HepG2 (cell line): ENCODE data around the gene METTL27. TPM values are rescaled to one million over a fixed set of nuclear protein-coding genes. Genes with fewer than 3 reads are reported as not detected.

Source experiments
- ATRX ChIP-seq: sonication (generic); formaldehyde crosslinking; IDR thresholded peaks from 2 replicates; pipeline ENCODE4 v1.4.0; 2020; ENCODE audit warnings: missing genetic modification reagents, borderline replicate concordance
- CAMTA2 ChIP-seq: sonication (generic); formaldehyde crosslinking; IDR thresholded peaks from 2 replicates; pipeline ENCODE4 v1.4.0; 2020; ENCODE audit warnings: mild to moderate bottlenecking, missing genetic modification reagents, borderline replicate concordance
- MAFG ChIP-seq: sonication (generic); formaldehyde crosslinking; IDR thresholded peaks from 2 replicates; pipeline ENCODE4 v1.5.1; 2020; ENCODE audit warnings: mild to moderate bottlenecking, missing genetic modification reagents
- NAIF1 ChIP-seq: sonication (generic); formaldehyde crosslinking; IDR thresholded peaks from 2 replicates; pipeline ENCODE4 v1.5.0; 2020; ENCODE audit warnings: mild to moderate bottlenecking, missing genetic modification reagents, borderline replicate concordance
- PAWR ChIP-seq: sonication (generic); formaldehyde crosslinking; IDR thresholded peaks from 2 replicates; pipeline ENCODE4 v1.4.0; 2020; ENCODE audit warnings: missing genetic modification reagents, mild to moderate bottlenecking, borderline replicate concordance
- PHF21A ChIP-seq: sonication (generic); formaldehyde crosslinking; IDR thresholded peaks from 2 replicates; pipeline ENCODE4 v1.5.0; 2020; ENCODE audit warnings: mild to moderate bottlenecking, missing genetic modification reagents
- POGZ ChIP-seq: sonication (generic); formaldehyde crosslinking; IDR thresholded peaks from 2 replicates; pipeline ENCODE4 v1.4.0; 2020; ENCODE audit warnings: mild to moderate bottlenecking, missing genetic modification reagents
- SAFB2 ChIP-seq: sonication (generic); formaldehyde crosslinking; IDR thresholded peaks from 2 replicates; pipeline ENCODE4 v1.5.1; 2020; ENCODE audit warnings: missing genetic modification reagents, low read depth, mild to moderate bottlenecking, borderline replicate concordance
- ZBTB7B ChIP-seq: sonication (generic); formaldehyde crosslinking; IDR thresholded peaks from 2 replicates; pipeline ENCODE4 v1.4.0; 2020; ENCODE audit warnings: missing genetic modification reagents
- ZC3H13 ChIP-seq: sonication (generic); formaldehyde crosslinking; IDR thresholded peaks from 2 replicates; pipeline ENCODE4 v1.8.1; 2023; ENCODE audit warnings: mild to moderate bottlenecking, missing genetic modification reagents, moderate library complexity
- ZFP36 ChIP-seq: fragments of 150-350 bp; IDR thresholded peaks from 2 replicates; pipeline ENCODE4 v1.6.1; 2018; ENCODE audit warnings: borderline replicate concordance, low read length, low read depth; ENCODE audit not compliant: partially characterized antibody
- ZNF564 ChIP-seq: sonication (generic); formaldehyde crosslinking; IDR thresholded peaks from 2 replicates; pipeline ENCODE4 v1.8.1; 2023; ENCODE audit warnings: mild to moderate bottlenecking, missing genetic modification reagents
- ZNF615 ChIP-seq: sonication (generic); formaldehyde crosslinking; IDR thresholded peaks from 2 replicates; pipeline ENCODE4 v1.5.0; 2020; ENCODE audit warnings: mild to moderate bottlenecking, missing genetic modification reagents, borderline replicate concordance
- ZNF772 ChIP-seq: sonication (generic); formaldehyde crosslinking; IDR thresholded peaks from 2 replicates; pipeline ENCODE4 v1.5.0; 2020; ENCODE audit warnings: mild to moderate bottlenecking, missing genetic modification reagents
- ZSCAN9 ChIP-seq: IDR thresholded peaks from 2 replicates; pipeline ENCODE4 v1.6.1; 2016; ENCODE audit warnings: borderline replicate concordance
- polyA plus RNA-seq, 8 experiments: library from polyadenylated mRNA; depleted of rRNA in 3 of 8; stranded (reverse) in 7 of 8; unstranded in 1 of 8; fragments of >200 nt; fragmentation: Illumina TruSeq in 4 of 8; extraction: Trizol in 4 of 8; gene quantifications; 2 replicates each; pipeline versions ENCODE4 v1.2.1 to v1.2.3, GENCODE V29; 2011 to 2016; ENCODE audit warnings: low read depth in 4 of 8, missing spikeins in 1 of 8, mixed read lengths in 1 of 8; ENCODE audit not compliant: insufficient read depth in 1 of 8
- total RNA-seq, 5 experiments: library from RNA; depleted of rRNA; stranded (reverse); fragments of >200 nt; fragmentation: Illumina TruSeq; extraction: Trizol; gene quantifications; 2 replicates each; pipeline ENCODE4 v1.2.3, GENCODE V29; 2016; ENCODE audit warnings: low read depth in 1 of 5
- TF ChIP-seq, protein P1 (sequence below): sonication (generic); formaldehyde crosslinking; IDR thresholded peaks from 2 replicates; pipeline ENCODE4 v1.5.0; 2020; ENCODE audit warnings: mild to moderate bottlenecking, missing genetic modification reagents, borderline replicate concordance
- TF ChIP-seq, protein P2 (sequence below): sonication (generic); formaldehyde crosslinking; IDR thresholded peaks from 2 replicates; pipeline ENCODE4 v1.4.0; 2020; ENCODE audit warnings: mild to moderate bottlenecking, low read depth, missing genetic modification reagents
- TF ChIP-seq, protein P3 (sequence below): sonication (generic); formaldehyde crosslinking; IDR thresholded peaks from 2 replicates; pipeline ENCODE4 v1.5.0; 2020; ENCODE audit warnings: mild to moderate bottlenecking, missing genetic modification reagents

METTL27 gene
- total and polyA plus RNA-seq, 2 of the 13 experiments (the other 11 are each of a cell fraction or from before 2014, with no cell fraction given) = 2.0 to 3.0 TPM

DNA sequence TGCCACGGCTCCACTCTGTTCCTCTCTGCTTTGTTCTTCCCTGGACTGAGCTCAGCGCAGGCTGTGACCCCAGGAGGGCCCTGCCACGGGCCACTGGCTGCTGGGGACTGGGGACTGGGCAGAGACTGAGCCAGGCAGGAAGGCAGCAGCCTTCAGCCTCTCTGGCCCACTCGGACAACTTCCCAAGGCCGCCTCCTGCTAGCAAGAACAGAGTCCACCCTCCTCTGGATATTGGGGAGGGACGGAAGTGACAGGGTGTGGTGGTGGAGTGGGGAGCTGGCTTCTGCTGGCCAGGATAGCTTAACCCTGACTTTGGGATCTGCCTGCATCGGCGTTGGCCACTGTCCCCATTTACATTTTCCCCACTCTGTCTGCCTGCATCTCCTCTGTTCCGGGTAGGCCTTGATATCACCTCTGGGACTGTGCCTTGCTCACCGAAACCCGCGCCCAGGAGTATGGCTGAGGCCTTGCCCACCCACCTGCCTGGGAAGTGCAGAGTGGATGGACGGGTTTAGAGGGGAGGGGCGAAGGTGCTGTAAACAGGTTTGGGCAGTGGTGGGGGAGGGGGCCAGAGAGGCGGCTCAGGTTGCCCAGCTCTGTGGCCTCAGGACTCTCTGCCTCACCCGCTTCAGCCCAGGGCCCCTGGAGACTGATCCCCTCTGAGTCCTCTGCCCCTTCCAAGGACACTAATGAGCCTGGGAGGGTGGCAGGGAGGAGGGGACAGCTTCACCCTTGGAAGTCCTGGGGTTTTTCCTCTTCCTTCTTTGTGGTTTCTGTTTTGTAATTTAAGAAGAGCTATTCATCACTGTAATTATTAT is 10.3 kb downstream of the METTL27 start (continued):
- TF ChIP-seq ZFP36 = no peak
- no peak for TF ChIP-seq ZSCAN9 (CRISPR knock-in tag)
- TF ChIP-seq, protein P1, sequence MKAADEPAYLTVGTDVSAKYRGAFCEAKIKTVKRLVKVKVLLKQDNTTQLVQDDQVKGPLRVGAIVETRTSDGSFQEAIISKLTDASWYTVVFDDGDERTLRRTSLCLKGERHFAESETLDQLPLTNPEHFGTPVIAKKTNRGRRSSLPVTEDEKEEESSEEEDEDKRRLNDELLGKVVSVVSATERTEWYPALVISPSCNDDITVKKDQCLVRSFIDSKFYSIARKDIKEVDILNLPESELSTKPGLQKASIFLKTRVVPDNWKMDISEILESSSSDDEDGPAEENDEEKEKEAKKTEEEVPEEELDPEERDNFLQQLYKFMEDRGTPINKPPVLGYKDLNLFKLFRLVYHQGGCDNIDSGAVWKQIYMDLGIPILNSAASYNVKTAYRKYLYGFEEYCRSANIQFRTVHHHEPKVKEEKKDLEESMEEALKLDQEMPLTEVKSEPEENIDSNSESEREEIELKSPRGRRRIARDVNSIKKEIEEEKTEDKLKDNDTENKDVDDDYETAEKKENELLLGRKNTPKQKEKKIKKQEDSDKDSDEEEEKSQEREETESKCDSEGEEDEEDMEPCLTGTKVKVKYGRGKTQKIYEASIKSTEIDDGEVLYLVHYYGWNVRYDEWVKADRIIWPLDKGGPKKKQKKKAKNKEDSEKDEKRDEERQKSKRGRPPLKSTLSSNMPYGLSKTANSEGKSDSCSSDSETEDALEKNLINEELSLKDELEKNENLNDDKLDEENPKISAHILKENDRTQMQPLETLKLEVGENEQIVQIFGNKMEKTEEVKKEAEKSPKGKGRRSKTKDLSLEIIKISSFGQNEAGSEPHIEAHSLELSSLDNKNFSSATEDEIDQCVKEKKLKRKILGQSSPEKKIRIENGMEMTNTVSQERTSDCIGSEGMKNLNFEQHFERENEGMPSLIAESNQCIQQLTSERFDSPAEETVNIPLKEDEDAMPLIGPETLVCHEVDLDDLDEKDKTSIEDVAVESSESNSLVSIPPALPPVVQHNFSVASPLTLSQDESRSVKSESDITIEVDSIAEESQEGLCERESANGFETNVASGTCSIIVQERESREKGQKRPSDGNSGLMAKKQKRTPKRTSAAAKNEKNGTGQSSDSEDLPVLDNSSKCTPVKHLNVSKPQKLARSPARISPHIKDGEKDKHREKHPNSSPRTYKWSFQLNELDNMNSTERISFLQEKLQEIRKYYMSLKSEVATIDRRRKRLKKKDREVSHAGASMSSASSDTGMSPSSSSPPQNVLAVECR (CRISPR knock-in tag) = no peak
- no peak for TF ChIP-seq ZBTB7B (CRISPR knock-in tag)
- peak; percentile 52; the same call in 1 of the 2 replicates for TF ChIP-seq CAMTA2 (CRISPR knock-in tag)
- TF ChIP-seq NAIF1 (CRISPR knock-in tag) = no peak
- 0 out of 2 replicates have a peak, but pooled peaks have one; percentile 48 for TF ChIP-seq PAWR
- TF ChIP-seq ZNF564 (CRISPR knock-in tag) = no peak
- TF ChIP-seq SAFB2 (CRISPR knock-in tag) = 0 out of 2 replicates have a peak, but pooled peaks have one; percentile 4
- no peak for TF ChIP-seq ZNF615
- 0 out of 2 replicates have a peak, but pooled peaks have one; percentile 24 for TF ChIP-seq ZNF772 (CRISPR knock-in tag)
- TF ChIP-seq, protein P2, sequence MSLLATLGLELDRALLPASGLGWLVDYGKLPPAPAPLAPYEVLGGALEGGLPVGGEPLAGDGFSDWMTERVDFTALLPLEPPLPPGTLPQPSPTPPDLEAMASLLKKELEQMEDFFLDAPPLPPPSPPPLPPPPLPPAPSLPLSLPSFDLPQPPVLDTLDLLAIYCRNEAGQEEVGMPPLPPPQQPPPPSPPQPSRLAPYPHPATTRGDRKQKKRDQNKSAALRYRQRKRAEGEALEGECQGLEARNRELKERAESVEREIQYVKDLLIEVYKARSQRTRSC (CRISPR knock-in tag) = no peak
- TF ChIP-seq, protein P3, sequence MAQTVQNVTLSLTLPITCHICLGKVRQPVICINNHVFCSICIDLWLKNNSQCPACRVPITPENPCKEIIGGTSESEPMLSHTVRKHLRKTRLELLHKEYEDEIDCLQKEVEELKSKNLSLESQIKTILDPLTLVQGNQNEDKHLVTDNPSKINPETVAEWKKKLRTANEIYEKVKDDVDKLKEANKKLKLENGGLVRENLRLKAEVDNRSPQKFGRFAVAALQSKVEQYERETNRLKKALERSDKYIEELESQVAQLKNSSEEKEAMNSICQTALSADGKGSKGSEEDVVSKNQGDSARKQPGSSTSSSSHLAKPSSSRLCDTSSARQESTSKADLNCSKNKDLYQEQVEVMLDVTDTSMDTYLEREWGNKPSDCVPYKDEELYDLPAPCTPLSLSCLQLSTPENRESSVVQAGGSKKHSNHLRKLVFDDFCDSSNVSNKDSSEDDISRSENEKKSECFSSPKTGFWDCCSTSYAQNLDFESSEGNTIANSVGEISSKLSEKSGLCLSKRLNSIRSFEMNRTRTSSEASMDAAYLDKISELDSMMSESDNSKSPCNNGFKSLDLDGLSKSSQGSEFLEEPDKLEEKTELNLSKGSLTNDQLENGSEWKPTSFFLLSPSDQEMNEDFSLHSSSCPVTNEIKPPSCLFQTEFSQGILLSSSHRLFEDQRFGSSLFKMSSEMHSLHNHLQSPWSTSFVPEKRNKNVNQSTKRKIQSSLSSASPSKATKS (CRISPR knock-in tag) = no peak
- 0 out of 2 replicates have a peak, but pooled peaks have one; percentile 69 for TF ChIP-seq ZC3H13 (CRISPR knock-in tag)
- no peak for TF ChIP-seq MAFG (CRISPR knock-in tag)
- no peak for TF ChIP-seq POGZ (CRISPR knock-in tag)
- TF ChIP-seq PHF21A (CRISPR knock-in tag) = peak; percentile 52
- TF ChIP-seq ATRX (CRISPR knock-in tag) = no peak
- TF ChIP-seq, all 625 proteins: peak for 91
